Measurements from ENCODE around the gene PHKG1.

GRCh38 chr7:56124981-56125380 lies 32.2 kb upstream of the PHKG1 start:
- TF ChIP-seq POLR2A (IDR thresholded peaks at IDR 0.05) = no peak
- TF ChIP-seq, protein P1, sequence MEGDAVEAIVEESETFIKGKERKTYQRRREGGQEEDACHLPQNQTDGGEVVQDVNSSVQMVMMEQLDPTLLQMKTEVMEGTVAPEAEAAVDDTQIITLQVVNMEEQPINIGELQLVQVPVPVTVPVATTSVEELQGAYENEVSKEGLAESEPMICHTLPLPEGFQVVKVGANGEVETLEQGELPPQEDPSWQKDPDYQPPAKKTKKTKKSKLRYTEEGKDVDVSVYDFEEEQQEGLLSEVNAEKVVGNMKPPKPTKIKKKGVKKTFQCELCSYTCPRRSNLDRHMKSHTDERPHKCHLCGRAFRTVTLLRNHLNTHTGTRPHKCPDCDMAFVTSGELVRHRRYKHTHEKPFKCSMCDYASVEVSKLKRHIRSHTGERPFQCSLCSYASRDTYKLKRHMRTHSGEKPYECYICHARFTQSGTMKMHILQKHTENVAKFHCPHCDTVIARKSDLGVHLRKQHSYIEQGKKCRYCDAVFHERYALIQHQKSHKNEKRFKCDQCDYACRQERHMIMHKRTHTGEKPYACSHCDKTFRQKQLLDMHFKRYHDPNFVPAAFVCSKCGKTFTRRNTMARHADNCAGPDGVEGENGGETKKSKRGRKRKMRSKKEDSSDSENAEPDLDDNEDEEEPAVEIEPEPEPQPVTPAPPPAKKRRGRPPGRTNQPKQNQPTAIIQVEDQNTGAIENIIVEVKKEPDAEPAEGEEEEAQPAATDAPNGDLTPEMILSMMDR (IDR thresholded peaks at IDR 0.05) = no peak
